Stimulated activated CD8-positive, alpha-beta memory T cell treated with anti-CD3 and anti-CD28 coated beads, Interleukin-4, amount 100 ng/mL, for 4 hours (primary cell): ENCODE measurements around the gene TSPAN33.
"Not testable (repeated sequence)": the region's sequence is repeated elsewhere in the genome, so short reads cannot be mapped to it uniquely, and the experiment has no call there.

Experiments used
- DNase-seq, 2 donors: peaks; one replicate each; pipeline ENCODE4 v3.0.0-alpha.2; 2020; ENCODE audit warnings: low read depth in 2 of 2, low spot score in 1 of 2

TSPAN33 gene

DNA sequence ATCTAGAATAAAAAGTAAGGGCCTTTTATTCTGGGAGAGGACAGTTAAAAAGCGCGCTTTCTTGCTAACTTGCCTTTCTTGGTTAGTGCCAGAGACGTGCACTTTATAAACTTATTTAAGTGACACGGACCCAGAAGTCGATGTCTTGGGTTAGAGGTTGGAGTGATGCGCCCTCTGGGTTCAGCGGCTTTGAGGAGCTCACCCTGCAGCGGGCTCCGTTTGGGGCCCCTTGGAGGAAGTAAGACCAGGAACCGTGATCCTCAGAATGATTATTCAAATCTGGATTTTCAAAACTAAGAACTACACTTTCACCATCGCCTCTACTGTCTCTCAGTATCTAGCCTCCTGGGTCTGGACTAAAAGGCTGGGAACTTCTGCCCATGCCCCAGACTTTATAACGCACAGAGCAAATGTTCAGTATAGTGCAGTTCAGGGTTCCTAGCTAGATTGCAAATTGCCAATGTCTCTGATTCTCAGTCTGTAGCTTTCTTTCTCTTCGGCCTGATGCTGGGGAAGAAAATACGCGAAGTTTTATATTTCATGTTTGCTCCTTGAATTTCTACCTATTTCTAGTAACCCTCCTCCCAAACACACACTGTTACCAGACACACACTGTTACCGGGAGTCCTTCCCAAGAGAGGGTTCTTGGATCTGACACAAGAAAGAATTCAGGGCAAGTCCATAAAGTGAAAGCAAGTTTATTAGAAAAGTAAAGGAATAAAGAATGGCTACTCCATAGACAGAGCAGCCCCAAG lies 25.4 kb downstream of the TSPAN33 start:
- DNase-seq = no peak

- DNase-seq = no peak
Observed at GRCh38 chr7:129170441-129171021, 26.0 kb downstream of the TSPAN33 start.

- DNase-seq = not testable (repeated sequence)
Observed at GRCh38 chr7:129173861-129174260, 29.4 kb downstream of the TSPAN33 start.

DNA sequence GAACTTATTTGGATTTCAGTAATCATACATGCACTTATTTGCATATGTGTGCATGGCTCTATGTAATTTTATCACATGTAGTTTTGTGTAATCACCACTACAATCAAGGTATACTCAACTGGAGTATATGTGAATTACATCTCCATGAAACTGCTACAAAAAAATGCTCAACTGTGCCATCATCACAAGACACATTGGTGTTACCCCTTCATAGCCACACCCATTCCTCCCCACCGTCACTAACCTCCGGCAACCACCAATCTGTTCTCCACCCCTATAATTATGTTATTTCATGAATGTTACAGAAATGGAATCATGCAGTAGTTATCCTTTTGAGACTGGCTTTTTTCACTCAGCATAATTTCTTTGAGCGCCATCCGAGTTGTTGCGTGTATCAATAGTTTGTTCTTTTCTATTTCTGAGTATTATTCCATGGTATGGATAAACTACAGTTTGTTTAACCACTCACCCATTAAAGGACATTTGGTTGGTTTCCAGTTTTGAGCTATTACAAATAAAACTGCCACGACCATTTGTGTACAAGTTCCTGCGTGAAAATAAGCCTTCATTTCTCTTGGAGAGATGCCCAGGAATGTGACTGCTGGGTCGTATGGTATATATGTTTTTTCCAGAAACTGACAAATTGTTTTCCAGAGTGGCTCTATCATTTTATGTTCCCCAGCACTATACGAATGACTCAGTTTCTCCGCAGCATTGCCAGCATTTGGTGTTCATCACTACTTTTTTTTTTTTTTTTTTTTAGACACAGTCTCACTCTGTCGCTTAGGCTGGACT lies 32.6 kb downstream of the TSPAN33 start:
- DNase-seq = no peak

GRCh38 chr7:129184981-129185670 lies 40.6 kb downstream of the TSPAN33 start:
- no peak for DNase-seq

DNA sequence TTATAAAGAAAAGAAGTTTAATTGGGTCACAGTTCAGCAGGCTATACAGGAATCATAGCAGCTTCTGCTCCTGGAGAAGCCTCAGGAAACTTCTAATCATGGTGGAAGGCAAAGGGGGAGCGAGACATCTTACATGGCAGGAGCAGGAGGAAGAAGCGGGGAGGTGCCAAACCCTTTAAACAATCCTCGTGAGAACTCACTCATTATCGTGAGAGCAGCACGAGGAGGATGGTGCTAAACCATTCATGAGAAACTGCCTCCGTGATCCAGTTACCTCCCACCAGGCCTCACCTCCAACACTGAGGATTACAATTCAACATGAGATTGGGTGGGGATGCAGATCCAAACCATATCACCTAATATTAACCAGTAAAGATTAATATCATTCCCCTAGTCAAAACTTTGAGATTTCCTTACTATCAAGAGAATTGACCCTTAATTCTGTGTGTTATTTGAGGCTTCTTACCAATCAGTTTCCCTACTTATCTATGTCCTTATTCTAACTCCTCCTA lies 42.3 kb downstream of the TSPAN33 start:
- no peak for DNase-seq

- DNase-seq = no peak
Observed at GRCh38 chr7:129187681-129188371, 43.3 kb downstream of the TSPAN33 start.

- no peak for DNase-seq
Observed at GRCh38 chr7:129188372-129188891, 43.9 kb downstream of the TSPAN33 start, which contains the start of gene SMO. SMO (plus strand) TSS chr7:129188633; CDS start chr7:129189152, 519 bp downstream.

- DNase-seq = no peak
Observed at GRCh38 chr7:129188892-129189660, 44.6 kb downstream of the TSPAN33 start.

- DNase-seq = no peak
Observed at GRCh38 chr7:129189661-129190310, 45.3 kb downstream of the TSPAN33 start.

DNA sequence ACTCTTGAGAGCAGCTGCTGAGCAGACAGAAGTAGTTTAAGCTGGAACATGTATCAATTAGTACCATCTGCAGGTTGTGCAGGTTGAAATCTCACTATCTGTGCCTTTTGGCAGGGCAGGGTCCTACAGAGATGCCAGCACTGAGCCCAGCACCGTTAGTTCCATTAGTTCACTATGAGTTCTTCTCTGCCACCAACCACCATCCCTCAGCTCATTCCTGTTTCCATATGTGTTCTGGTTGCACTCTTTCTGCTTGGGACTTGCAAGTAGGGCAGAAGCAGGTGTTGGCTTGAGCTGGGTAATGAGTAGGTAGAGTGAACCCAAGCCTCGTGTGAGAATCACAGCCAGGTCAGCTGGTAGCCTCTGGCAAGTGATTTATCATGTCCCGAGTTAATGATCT lies 46.8 kb downstream of the TSPAN33 start:
- DNase-seq = no peak

DNA sequence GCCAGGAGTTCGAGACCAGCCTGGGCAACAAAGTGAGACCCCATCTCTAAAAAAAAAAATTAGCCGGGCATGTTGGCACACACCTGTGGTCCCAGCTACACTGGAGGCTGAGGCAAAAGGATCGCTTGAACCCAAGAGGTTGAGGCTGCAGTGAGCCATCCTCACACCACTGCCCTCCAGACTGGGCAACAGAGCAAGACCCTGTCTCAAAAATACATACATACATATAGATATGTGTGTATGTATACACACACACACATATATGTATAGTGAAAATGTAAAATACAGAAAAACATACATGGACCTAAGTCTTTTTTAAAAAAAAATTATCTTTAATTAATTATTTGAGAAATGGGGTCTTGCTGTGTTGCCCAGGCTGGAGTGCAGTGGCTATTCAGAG lies 49.4 kb downstream of the TSPAN33 start:
- DNase-seq = no peak

GRCh38 chr7:129197771-129198170 lies 53.3 kb downstream of the TSPAN33 start:
- no peak for DNase-seq

- no peak for DNase-seq
Observed at GRCh38 chr7:129199406-129199805, 54.9 kb downstream of the TSPAN33 start.

GRCh38 chr7:129202058-129202777 lies 57.7 kb downstream of the TSPAN33 start:
- no peak for DNase-seq

GRCh38 chr7:129203050-129203741 lies 58.7 kb downstream of the TSPAN33 start:
- DNase-seq = no peak

GRCh38 chr7:129205126-129205818 lies 60.8 kb downstream of the TSPAN33 start:
- DNase-seq = no peak
